Ectodermal cell (in vitro differentiated cells): ENCODE data around the gene ALDH1L2.
A peak's percentile ranks its signal among the peaks of the same experiment; 100 is the strongest.
"Not testable (repeated sequence)": the region's sequence is repeated elsewhere in the genome, so short reads cannot be mapped to it uniquely, and the experiment has no call there.

ENCODE experiments used
- H3K27ac ChIP-seq: 2 replicates; pipeline ENCODE4 v1.7.0; 2013; ENCODE audit warnings: mild to moderate bottlenecking, low read depth, low read length; ENCODE audit not compliant: insufficient read depth, poor library complexity, severe bottlenecking
- H3K27me3 ChIP-seq: 2 replicates; pipeline ENCODE4 v1.7.0; 2013; ENCODE audit warnings: mild to moderate bottlenecking, low read length; ENCODE audit not compliant: insufficient read depth, control insufficient read depth, poor library complexity, severe bottlenecking
- H3K36me3 ChIP-seq: one replicate; pipeline ENCODE4 v1.7.0; 2013; ENCODE audit warnings: low read length; ENCODE audit not compliant: control insufficient read depth, insufficient read depth
- H3K4me1 ChIP-seq: one replicate; pipeline ENCODE4 v1.7.0; 2013; ENCODE audit warnings: low read length; ENCODE audit not compliant: control insufficient read depth, insufficient read depth
- H3K4me3 ChIP-seq: 2 replicates; pipeline ENCODE4 v1.7.0; 2013; ENCODE audit warnings: low read depth, low read length, control low read depth; ENCODE audit not compliant: insufficient read depth
- H3K9me3 ChIP-seq: 2 replicates; pipeline ENCODE4 v1.7.0; 2013; ENCODE audit warnings: mild to moderate bottlenecking, low read length, moderate library complexity; ENCODE audit not compliant: control insufficient read depth
- WGBS, 2 experiments: methylation state at CpG; one replicate each; pipeline ENCODE4 v1.1.7; 2013; ENCODE audit warnings: missing lambda C conversion rate in 2 of 2; 5-methylcytosine and 5-hydroxymethylcytosine counted together

Gene ALDH1L2

GRCh38 chr12:104990950-104991349 lies 93.3 kb downstream of the ALDH1L2 start:
- Histone ChIP-seq H3K4me1 (peaks cover 12% of the 10 kb centered on the region), H3K9me3 (no peaks in the 10 kb centered on the region), H3K4me3 (no peak overlapping the region), H3K27ac (no peak overlapping the region), H3K27me3 (no peaks in the 10 kb centered on the region), H3K36me3 (peaks cover 22% of the 10 kb centered on the region)
- 94 to 97% methylated on average over 4 of the region's 4 CpGs for WGBS, 2 experiments

- peak within 1 kb of the TSS; percentile 75 for H3K4me3 ChIP-seq
- peaks cover 12% of the 10 kb centered on the region for H3K4me1 ChIP-seq
- H3K27me3 ChIP-seq = no peaks in the 10 kb centered on the region
- no peaks in the 10 kb centered on the region for H3K36me3 ChIP-seq
- H3K9me3 ChIP-seq = no peaks in the 10 kb centered on the region
- H3K27ac ChIP-seq = no peak within 1 kb of the TSS
- 1% methylated on average over 57 of the region's 59 CpGs for WGBS, 2 experiments
Measured at GRCh38 chr12:104986022-104986941, 98.0 kb downstream of the ALDH1L2 start, which contains the start of gene NOPCHAP1. TSS of gene NOPCHAP1 (plus strand) at chr12:104986316. CDS start at chr12:104986353, 37 bp downstream.

- H3K4me1 ChIP-seq = peaks cover 12% of the 10 kb centered on the region
- no peak overlapping the region for H3K27ac ChIP-seq
- no peaks in the 10 kb centered on the region for H3K36me3 ChIP-seq
- no peaks in the 10 kb centered on the region for H3K9me3 ChIP-seq
- H3K27me3 ChIP-seq = no peaks in the 10 kb centered on the region
- no peak overlapping the region for H3K4me3 ChIP-seq
- WGBS, 2 experiments = 90 to 93% methylated on average over 3 to 4 of the region's 4 CpGs
Measured at GRCh38 chr12:104985206-104985605, 99.1 kb downstream of the ALDH1L2 start.

GRCh38 chr12:104977688-104978087 lies 106.6 kb downstream of the ALDH1L2 start:
- WGBS, 2 experiments = 92 to 94% methylated on average over 15 of the region's 15 CpGs
- not testable (repeated sequence) for H3K36me3 ChIP-seq

GRCh38 chr12:104976703-104977102 lies 107.6 kb downstream of the ALDH1L2 start:
- 88 to 91% methylated on average over 8 of the region's 8 CpGs for WGBS, 2 experiments

More at GRCh38 chr12:104977688-104978087, 106.6 kb downstream of the ALDH1L2 start:
- not testable (repeated sequence) for H3K27me3 ChIP-seq, H3K27ac ChIP-seq, H3K4me1 ChIP-seq, H3K4me3 ChIP-seq, H3K9me3 ChIP-seq

GRCh38 chr12:104975587-104976343 lies 108.5 kb downstream of the ALDH1L2 start:
- Histone ChIP-seq H3K4me3 (no peak overlapping the region), H3K4me1 (no peaks in the 10 kb centered on the region), H3K27ac (no peak overlapping the region), H3K36me3 (no peaks in the 10 kb centered on the region), H3K9me3 (no peaks in the 10 kb centered on the region), H3K27me3 (no peaks in the 10 kb centered on the region)
- 92 to 95% methylated on average over 4 of the region's 4 CpGs for WGBS, 2 experiments

More at GRCh38 chr12:104976703-104977102, 107.6 kb downstream of the ALDH1L2 start:
- Histone ChIP-seq H3K36me3 (no peaks in the 10 kb centered on the region), H3K4me3 (no peak overlapping the region), H3K27me3 (no peaks in the 10 kb centered on the region), H3K27ac (no peak overlapping the region), H3K4me1 (no peaks in the 10 kb centered on the region), H3K9me3 (no peaks in the 10 kb centered on the region)

- Histone ChIP-seq H3K36me3 (no peaks in the 10 kb centered on the region), H3K4me1 (no peaks in the 10 kb centered on the region), H3K4me3 (no peak overlapping the region), H3K9me3 (no peaks in the 10 kb centered on the region), H3K27ac (no peak overlapping the region), H3K27me3 (no peaks in the 10 kb centered on the region)
- WGBS, 2 experiments = 91 to 93% methylated on average over 7 of the region's 7 CpGs
Measured at GRCh38 chr12:104974626-104975290, 109.5 kb downstream of the ALDH1L2 start.

GRCh38 chr12:104973250-104973649 lies 111.0 kb downstream of the ALDH1L2 start:
- Histone ChIP-seq H3K36me3 (no peaks in the 10 kb centered on the region), H3K27me3 (no peaks in the 10 kb centered on the region), H3K27ac (no peak overlapping the region), H3K9me3 (no peaks in the 10 kb centered on the region), H3K4me3 (no peak overlapping the region), H3K4me1 (no peaks in the 10 kb centered on the region)
- 84 to 97% methylated on average over 4 to 5 of the region's 5 CpGs for WGBS, 2 experiments

- Histone ChIP-seq H3K4me1 (no peaks in the 10 kb centered on the region), H3K27ac (no peak overlapping the region), H3K27me3 (no peaks in the 10 kb centered on the region), H3K36me3 (no peaks in the 10 kb centered on the region), H3K4me3 (no peak overlapping the region), H3K9me3 (no peaks in the 10 kb centered on the region)
- 92 to 94% methylated on average over 5 of the region's 5 CpGs for WGBS, 2 experiments
Measured at GRCh38 chr12:104971306-104971705, 113.0 kb downstream of the ALDH1L2 start.
